HG02981 (cell line): ENCODE data around the gene VNN1.
A peak's percentile ranks its signal among the peaks of the same experiment; 100 is the strongest.

ENCODE experiments used
- ATAC-seq: cut with Tn5 transposase; IDR thresholded peaks from one replicate; pipeline ENCODE4 v1.9.1; 2021; ENCODE audit warnings: mild to moderate bottlenecking, moderate library complexity; ENCODE audit not compliant: unreplicated experiment

Gene VNN1, protein sequence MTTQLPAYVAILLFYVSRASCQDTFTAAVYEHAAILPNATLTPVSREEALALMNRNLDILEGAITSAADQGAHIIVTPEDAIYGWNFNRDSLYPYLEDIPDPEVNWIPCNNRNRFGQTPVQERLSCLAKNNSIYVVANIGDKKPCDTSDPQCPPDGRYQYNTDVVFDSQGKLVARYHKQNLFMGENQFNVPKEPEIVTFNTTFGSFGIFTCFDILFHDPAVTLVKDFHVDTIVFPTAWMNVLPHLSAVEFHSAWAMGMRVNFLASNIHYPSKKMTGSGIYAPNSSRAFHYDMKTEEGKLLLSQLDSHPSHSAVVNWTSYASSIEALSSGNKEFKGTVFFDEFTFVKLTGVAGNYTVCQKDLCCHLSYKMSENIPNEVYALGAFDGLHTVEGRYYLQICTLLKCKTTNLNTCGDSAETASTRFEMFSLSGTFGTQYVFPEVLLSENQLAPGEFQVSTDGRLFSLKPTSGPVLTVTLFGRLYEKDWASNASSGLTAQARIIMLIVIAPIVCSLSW

DNA sequence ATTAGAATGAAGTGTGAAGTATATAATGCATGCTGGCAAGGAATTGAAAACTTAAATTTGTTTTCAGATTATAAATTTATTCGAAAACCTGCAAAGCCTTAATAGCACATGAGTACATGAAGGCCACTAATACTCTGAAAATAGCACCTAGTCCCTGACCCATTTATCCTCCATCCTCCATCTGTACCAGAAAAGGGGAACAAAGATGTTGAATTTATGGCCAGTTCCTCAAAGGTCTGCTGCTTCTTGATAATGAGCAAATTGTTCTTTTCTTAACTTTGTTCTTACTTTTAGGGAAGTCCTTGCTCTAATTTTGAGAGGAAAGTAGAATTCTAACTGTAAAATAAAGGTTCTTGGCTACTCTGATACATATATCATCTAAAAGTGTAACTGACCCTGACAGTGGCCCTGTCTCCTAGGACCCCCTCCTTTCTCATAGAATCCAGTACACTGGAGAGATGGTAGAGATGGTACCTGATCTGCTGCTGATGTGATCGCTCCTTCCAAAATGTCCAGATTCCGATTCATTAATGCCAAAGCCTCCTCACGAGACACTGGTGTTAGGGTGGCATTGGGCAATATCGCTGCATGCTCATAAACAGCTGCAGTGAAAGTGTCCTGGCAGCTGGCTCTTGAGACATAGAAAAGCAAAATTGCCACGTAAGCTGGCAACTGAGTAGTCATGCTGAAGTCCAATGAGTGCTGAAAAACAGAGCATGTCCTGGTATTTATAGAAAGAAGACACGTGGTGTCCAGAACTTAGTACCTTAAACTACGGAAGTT, at the start of gene VNN1:
Gene VNN1, minus strand, starts transcription at position 704 of the 783 bp plus-strand sequence. Its CDS starts 20 bp downstream, at position 684.
- peak; percentile 75 for ATAC-seq

DNA sequence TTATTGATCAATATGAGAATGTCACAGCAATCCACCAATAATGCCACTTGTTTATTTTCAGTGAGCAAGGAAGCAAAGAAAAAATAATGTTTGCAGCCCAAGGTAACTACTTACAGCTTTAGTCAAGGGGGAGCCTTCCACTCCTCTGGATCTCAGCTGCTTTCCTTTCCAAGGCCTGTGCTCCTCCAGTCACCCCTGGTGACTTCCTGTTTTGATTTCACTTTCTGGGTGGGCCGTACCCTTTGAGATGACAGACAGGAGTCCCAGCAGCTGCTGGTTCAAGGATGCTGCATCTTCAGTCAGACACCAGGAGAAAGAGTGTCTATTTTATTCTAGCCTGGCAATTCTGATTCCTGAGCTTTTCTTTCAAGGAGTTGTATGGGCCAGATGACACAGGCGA, 49.4 kb upstream of the VNN1 start:
- peak; percentile 93 for ATAC-seq

DNA sequence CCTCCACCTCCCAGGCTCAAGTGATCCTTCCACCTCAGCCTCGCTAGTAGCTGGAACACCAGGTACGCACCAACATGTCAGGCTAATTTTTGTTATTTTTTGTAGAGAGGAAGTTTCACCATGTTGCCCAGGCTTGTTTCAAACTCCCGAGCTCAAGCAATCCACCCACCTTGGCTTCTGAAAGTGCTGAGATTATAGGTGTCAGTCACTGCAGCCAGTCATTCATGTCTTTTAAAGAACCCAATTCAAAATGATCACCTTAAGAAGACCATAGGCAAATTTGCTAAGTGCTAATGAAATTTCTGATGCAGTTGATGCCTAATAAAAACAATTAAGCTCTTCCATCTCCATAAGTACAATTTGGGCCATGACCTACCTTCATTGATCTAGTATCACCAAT, 46.4 kb upstream of the VNN1 start:
- ATAC-seq, result no peak

DNA sequence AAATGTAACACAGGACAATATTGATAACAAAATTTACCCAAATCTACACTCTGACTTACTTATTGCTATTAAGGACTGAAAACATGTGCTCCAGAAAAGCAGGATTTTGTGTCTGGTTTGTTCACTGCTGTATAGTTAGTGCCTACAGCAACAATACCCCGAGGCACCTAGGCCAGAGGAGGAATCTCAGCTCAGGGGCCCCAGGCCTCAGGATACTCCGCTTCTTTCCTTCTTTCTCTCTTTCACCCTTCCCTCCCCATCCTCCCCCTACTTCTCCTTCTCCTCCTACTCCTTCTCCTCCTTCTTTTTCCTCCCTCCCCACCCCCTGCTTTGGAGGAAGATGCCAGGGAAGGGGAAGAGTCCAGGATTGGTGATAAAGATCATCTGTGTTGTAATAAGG, 44.8 kb upstream of the VNN1 start:
- no peak for ATAC-seq

DNA sequence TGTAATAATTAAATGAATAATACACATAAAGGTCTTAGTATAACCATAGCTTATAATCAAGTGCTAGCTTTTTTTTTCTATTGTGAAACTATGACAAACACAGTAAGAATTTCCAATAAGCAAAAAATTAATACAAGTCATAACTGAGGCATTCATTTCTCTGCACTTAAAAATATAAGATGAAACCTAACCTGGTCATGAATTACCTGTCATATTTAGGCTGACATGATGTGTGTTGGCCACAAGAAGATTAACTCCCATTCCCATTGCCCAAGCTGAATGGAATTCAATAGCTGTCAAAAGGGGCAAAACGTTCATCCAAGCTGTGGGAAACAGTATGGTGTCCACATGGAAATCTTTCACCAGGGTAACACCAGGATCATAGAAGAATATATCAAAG, 38.4 kb upstream of the VNN1 start:
- ATAC-seq, result no peak

DNA sequence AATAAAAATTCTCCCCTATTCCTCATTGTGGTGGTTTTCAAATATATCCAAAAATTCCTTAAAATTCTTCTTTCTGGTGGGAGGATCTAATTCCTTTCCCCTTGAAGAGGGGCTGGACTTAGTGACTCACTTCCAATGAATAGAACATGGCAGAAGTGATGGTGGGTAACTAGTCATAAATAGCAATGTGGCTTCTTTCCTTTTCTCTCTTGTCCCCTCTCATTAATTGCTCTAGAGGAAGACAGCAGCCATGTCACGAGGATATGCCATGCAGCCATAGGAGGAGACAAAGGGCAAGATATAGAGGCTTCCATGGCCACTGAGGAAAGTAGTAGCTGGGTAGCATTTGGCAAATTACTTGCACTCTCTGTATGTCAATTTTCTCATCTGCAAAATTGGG, 38.0 kb upstream of the VNN1 start:
- no peak for ATAC-seq

DNA sequence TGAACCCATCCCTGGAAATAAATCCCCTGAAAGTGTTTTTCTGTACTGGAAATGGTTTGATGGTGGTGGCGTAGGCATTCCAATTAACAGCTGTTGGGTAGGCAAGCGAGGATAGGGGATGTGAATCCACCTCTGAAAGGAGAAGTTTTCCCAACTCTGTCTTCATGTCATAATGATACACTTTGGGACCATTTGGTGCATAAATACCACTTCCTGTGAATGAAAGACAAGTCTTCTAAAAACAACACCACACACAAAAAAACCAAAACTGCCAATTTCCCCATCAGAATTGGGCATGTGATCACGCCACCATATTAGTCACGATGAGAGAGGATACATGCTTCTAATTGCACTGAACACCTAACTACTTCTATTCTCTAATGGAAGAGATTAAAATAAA, 37.5 kb upstream of the VNN1 start:
- ATAC-seq, result peak; percentile 49

DNA sequence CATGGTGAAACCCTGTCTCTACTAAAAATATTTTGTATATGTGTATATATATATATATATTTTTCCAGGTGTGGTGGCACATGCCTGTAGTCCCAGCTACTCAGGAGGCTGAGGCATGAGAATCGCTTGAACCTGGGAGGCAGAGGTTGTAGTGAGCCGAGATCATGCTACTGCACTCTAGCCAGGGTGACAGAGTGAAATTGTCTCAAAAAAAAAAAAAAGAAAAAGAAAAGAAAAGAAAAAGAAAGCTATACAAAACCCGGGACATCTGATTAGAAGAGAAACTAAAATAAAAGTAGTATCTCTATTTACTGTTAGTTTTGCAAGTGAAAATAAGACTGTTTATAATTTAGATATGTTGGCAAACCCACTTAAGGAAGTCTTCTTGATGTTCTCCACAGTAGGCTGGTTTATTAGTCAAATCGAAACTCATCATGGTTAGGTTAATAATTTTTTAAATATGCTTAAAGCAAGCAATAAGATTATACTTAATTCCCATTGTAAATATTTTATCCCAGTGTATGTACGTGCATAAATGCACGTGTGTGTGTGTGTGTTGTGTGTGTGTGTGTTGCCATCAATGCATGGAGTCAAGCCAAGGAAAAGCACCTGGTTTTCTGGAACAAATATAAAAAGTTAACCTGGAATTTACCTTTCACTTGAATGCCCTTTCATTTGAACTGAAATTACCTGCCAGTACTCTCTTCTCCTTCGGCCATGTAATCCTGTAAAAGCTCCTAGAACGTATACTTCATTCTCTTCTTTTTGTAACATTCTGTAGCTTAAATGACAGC, 36.8 kb upstream of the VNN1 start:
- ATAC-seq, result peak; percentile 83

DNA sequence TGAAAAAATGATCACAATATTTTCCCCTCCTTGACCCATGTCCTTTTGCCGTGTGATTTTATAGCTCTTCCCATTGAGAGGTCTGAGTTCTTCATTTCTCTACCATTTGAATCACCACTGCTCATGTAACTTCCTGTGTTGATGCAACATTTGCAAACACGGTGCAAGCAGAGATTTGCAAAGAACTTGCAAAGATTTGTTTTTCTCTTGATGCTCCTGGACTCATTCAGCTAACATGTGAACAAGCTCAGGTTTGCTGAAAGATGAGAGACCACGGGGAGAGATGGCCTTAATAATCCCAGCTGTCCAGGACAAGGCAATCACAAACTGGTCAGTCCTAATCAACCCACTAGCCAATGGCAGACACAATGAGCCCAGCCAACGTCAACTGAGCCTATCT, 35.3 kb upstream of the VNN1 start:
- ATAC-seq, result no peak

DNA sequence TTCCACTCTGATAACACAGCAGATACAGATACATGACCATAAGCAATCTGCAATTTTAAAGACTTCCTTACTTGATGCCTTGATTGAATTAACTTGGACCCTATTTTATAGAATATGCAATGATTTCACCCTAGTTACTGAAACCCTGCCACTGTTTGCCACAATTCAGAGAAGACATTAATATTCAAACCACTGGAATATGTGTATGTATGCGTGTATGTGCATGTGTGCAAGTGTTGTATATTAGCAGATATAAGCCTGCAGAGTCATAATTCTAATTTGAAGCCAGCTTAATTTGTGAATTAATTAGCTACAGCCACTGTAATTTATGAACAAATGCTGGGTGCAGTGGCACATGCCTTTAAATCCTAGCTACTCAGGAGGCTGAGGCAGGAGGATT, 34.6 kb upstream of the VNN1 start:
- ATAC-seq, result no peak

DNA sequence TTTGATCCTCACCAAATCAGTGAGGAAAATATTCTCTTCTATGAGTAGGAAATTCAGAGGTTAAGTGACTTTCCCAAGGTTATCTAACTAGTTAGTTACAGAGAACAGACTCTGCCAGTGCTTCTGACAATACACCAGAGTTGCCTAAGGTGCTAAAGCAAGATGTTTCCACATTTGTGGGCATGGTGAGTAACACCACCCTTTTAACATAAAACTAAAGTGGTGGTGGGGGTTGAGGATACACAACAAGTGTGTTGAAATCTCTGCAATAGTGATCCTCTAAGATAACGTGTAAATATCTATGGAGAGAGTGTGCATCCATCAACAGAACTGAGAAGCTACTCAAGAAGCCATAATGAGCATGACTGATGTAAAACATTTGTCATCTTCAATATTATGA, 32.2 kb upstream of the VNN1 start:
- no peak for ATAC-seq

DNA sequence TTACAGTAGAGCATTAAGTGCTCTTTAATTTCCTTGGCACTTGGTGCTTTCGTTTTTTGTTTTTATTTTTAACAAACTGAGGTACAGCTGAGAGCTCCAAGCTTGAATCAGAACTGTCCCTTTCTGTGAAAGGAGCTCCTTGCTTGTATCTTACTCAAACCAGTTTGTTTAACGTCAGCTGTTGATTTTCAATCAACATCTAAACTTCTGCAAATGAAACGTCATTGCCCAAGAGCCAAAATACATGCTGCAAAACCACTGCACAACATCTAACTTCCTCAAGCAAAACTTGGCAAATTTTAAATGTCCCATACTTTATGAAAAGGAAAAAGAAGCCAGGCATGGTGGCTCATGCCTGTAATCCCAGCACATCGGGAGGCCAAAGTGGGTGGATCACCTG, 28.6 kb upstream of the VNN1 start:
- ATAC-seq, result no peak

DNA sequence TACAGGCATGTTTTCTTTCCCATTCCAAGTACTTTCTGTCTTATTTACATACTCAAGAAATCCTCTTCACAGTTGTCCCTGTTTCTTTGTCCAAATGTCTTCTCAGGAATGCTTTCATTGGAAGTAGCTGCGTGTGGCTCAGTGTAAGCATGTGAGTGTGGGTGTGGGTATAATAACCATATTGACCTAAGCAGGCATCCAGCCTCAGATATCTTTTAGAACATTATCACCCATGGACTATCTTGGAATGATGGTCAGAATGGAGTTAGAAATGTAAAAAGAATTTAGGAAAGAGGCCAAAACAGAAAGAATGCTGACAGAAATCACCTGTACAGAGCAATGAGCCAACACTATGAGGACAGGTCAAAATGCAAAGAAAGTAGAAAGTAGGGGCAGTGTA, 27.4 kb upstream of the VNN1 start:
- no peak for ATAC-seq

DNA sequence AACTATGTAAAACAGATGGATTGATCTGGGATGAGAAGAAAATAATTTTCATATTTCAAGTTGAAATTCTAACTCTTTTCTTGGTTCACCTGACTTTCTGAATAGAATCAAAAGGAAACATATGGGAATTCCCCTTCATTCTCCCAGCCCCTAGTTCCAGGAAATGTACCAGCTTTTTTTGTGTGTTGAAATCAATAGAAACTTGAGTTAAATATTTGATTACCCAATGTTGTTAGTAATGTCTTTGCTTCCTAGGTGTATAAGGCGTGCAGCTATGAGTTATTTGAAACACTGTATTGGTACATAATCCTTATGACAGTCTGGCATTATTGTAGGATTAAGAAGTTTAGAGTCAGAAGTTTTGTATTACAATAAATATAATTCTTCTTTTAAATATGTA, 22.4 kb upstream of the VNN1 start:
- no peak for ATAC-seq

DNA sequence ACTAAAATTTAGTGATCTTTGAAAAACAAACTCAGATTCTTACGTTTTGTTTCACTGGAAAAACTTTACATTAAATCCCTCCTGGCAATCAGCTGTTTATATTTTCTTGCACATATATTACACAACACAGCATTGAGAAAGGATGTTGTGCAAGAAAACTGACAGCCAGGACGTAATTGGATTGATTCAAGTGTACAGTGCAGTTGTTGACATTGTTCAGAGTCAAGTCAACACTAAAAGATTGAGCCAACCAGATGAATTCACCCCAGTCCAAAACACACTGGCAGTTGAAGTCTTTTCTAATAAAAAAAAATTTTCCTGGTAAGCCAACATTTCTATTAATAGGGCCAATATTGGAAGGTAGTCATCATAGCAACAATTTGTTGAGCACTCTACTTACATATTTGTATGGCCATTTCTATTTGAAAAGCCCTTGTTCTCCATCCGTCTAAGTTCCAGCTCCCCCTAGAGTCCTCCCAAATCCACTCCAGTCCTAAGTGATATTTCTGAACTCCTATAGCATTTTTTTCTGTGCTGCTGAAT, 20.9 kb upstream of the VNN1 start:
- no peak for ATAC-seq

DNA sequence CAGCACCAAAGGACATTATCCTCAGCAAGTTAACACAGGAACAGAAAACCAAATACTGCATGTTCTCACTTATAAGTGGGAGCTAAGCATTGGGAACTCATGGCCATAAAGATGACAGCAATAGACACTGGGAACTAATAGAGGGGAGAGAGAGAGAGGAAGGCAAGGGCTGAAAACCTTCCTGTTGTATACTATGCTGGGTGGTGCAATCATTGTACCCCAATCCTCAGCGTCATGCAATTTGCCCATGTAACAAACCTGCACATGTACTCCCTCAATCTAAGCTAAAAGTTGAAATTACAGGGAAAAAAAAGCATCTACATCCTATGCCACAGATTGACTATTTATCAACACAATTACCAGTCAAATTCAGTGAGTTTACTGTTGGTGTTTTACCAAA, 20.0 kb upstream of the VNN1 start:
- no peak for ATAC-seq

DNA sequence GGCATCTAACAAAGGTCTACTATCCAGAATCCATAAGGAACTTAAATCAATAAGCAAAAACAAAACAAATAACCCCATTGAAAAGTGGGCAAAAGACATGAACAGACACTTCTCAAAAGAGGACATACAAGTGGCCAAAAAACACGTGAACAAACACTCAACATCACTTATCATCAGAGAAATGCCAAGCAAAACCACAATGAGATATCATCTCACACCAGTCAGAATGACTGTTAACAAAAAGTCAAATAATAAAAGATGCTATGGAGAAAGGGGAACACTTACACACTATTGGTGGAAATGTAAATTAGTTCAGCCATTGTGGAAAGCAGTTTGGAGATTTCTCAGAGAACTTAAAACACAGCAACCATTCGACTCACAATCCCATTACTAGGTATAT, 19.4 kb upstream of the VNN1 start:
- no peak for ATAC-seq

DNA sequence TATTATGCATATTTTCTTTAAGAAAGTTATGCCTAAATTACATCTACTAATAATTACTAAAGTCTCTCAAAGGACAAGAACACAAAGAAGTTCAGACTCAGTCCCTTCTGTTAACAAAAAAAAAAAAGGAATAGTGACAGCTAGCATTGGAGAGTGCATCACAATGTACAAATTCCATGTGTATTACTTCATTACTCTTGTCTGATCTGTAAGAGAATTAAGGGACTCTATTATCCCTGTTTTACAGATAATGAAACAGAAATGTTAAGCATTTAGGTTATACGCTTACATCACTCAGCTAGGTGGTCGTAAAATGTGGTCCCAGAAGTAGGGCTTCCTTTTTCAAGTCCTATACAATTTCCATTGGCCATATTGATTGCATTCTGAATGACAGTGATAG, 17.2 kb upstream of the VNN1 start:
- ATAC-seq, result no peak

DNA sequence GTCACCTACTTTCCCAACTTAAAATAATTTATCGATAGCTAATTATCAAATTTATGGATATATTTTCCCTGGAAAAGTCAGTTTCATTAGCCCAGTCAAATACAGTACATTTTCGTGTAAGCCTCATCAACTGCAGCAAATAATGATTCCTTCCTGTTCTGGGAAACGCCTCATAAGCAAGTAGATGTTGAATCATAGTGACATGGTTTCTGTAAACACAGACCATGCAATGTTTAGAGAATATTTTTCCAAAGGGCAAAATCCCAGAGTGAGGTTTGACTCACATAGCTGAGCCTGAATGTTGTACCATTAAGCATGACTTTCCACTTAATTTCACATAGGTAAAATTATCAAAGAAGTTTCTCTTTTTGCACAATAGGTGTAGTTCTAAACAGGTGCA, 16.7 kb upstream of the VNN1 start:
- no peak for ATAC-seq

DNA sequence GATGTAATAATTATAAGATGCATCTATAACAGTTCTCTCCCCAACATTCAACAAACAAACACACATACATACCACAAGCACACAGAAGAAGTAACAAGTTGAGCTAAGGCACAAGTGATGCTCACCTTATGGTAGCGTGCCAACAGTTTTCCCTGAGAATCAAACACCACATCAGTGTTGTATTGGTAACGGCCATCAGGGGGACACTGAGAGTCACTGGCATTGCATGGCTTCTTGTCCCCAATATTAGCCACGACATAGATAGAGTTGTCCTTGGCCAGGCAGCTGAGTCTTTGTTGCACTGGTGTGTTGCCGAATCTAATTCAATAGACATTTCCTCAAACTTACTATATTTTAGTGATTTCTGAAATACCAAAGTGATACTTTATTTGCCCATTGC, 14.8 kb upstream of the VNN1 start:
- ATAC-seq, result no peak

DNA sequence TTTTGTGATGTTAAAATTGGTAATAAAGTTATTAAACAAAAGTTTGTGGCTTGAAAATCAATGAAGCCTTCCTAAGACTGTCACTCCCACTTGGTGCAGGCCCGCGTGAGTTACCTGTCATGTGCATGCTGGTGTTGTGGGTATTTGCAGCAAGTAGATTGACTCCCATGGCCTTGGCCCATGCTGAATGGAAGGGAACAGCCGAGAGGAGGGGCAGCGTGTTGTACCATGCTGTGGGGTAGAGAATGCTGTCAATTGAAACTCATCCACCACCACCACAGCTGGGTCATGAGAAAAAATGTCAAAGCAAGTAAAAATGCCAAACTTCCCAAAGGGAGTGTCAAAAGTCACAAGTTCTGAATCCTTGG, 12.7 kb upstream of the VNN1 start:
- ATAC-seq, result no peak
